ENCODE results near the gene NPNT.

NPNT gene

DNA sequence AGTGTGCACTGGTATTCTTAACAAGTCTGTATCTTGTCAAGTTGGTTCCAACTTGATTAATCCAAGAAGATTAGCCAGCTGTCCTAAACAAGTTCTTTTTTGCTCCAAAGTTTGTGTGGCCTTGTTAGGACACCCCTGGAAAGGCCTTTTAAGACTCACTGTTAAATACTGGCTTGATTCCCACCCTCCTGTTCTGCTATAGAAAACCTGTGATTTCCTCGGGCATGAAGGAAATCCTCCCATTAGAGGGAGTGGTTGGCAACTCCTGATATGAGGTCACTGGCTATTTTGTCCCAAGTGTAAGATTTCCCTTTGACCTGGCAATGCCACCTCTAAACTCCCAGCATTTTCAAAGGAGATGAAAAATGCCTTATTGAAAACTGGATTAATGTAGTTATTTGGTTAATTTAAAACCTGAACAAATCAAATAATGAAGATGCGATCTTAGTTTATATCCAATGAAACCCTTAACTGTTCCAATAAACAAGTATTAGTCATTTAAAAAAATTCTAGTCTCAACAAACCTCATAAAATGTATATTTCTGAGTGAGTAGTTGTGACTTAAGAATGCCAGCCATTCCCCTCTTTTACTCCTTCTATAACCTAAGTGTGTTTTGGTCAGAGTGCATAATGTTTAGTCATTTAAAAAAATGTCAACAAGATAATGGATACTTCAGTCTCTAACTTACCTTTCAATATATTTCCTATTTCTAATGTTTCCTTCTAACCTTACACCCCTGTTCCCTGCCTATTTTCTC is 94.4 kb downstream of the NPNT start:
- Histone ChIP-seq H3K9me3 (ENCODE audit: control insufficient read depth in 2 of 2, low read length in 2 of 2) (no peaks in the 10 kb centered on the region), H3K27ac (ENCODE audit: low read depth in 2 of 2, low read length in 2 of 2) (no peak overlapping the region), H3K4me3 (ENCODE audit: low read length in 2 of 2) (no peak overlapping the region), H3K36me3 (ENCODE audit: control insufficient read depth in 2 of 2, insufficient read depth in 2 of 2, low read length in 2 of 2) (no peaks in the 10 kb centered on the region), H3K4me1 (ENCODE audit: control insufficient read depth in 2 of 2, insufficient read depth in 2 of 2, low read length in 2 of 2) (no peaks in the 10 kb centered on the region), H3K27me3 (ENCODE audit: control insufficient read depth in 2 of 2, insufficient read depth in 2 of 2, low read length in 2 of 2) (no peaks in the 10 kb centered on the region), H3K9ac (ENCODE audit: low read depth in 1 of 2, low read length in 2 of 2) (no peak overlapping the region)

DNA sequence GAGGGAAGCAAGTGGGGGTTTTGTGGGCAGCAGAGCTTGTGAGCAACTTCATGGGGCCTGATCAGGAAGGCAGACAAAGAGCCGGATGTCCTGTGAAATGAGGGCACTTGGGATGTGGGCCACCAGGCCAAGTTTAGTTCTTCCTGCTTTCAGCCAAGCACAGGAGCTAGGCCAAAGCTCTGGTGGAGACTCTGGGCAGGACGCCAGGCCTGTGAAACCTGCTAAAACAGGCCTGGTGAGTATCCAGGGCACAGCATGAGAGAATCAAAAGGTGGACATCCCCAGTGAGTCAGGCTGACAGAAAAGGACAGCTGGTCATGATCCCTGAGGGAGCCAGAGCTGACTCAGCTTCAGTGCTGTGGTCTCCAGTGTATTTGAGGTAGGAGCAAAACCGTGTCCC is 95.7 kb downstream of the NPNT start:
- Histone ChIP-seq H3K9ac (ENCODE audit: low read depth in 1 of 2, low read length in 2 of 2) (no peak overlapping the region), H3K4me1 (ENCODE audit: control insufficient read depth in 2 of 2, insufficient read depth in 2 of 2, low read length in 2 of 2) (no peaks in the 10 kb centered on the region), H3K27me3 (ENCODE audit: control insufficient read depth in 2 of 2, insufficient read depth in 2 of 2, low read length in 2 of 2) (no peaks in the 10 kb centered on the region), H3K4me3 (ENCODE audit: low read length in 2 of 2) (no peak overlapping the region), H3K27ac (ENCODE audit: low read depth in 2 of 2, low read length in 2 of 2) (no peak overlapping the region), H3K9me3 (ENCODE audit: control insufficient read depth in 2 of 2, low read length in 2 of 2) (no peaks in the 10 kb centered on the region), H3K36me3 (ENCODE audit: control insufficient read depth in 2 of 2, insufficient read depth in 2 of 2, low read length in 2 of 2) (no peaks in the 10 kb centered on the region)

DNA sequence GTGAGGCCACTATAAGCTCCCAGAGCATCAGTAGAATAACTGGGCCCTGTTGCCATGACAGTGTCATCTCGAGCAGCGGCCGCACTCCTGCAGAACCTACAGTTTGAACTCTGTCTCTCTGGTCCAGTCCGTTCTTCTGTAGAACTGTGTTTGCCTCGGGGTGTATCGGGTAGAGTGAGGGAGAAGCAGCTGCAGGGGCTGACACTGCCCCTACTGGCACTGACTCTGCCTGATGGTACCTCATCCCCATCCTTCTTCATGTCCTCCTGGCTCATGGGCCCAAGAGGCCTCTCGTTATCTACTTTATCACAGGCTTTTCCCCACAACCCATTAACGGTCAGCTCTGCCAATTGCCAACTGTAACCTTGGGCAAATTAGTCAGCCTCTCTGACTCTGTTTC is 96.5 kb downstream of the NPNT start:
- Histone ChIP-seq H3K36me3 (ENCODE audit: control insufficient read depth in 2 of 2, insufficient read depth in 2 of 2, low read length in 2 of 2) (no peaks in the 10 kb centered on the region), H3K9me3 (ENCODE audit: control insufficient read depth in 2 of 2, low read length in 2 of 2) (no peaks in the 10 kb centered on the region), H3K9ac (ENCODE audit: low read depth in 1 of 2, low read length in 2 of 2) (no peak overlapping the region), H3K27me3 (ENCODE audit: control insufficient read depth in 2 of 2, insufficient read depth in 2 of 2, low read length in 2 of 2) (no peaks in the 10 kb centered on the region), H3K4me3 (ENCODE audit: low read length in 2 of 2) (no peak overlapping the region), H3K27ac (ENCODE audit: low read depth in 2 of 2, low read length in 2 of 2) (no peak overlapping the region), H3K4me1 (ENCODE audit: control insufficient read depth in 2 of 2, insufficient read depth in 2 of 2, low read length in 2 of 2) (no peaks in the 10 kb centered on the region)

DNA sequence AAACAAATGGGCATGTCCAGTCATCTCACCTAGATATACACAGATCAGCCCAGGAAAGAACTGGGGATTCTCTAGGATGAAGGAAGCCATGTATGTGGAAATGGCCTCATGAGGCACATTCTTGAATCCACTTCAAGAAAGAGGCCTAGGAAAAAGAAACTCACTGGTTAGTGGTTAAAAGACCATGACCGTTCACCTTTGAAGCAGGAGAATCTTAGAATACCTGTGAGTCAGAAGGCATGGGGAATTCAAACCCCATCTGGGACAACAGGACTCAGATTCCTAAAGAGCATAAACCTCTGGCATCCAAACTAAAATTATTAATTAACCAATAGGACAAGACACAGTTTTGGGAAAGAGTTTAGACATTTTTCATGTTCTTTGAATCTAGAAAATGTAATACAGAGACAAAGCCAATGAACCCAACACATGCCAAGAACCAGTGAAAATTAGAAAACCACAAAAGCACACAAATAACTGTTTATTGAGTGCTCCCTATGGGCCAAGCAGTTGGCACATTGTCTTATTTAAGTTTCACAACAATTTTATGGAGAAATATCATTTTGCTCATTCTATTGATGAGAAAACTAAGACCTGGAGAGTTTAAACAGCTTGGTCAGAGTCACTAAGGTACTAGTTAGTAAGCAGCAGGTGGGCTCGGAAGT is 97.5 kb downstream of the NPNT start:
- H3K9me3 ChIP-seq (ENCODE audit: control insufficient read depth in 2 of 2, low read length in 2 of 2), result no peaks in the 10 kb centered on the region
- H3K9ac ChIP-seq (ENCODE audit: low read depth in 1 of 2, low read length in 2 of 2), result no peak overlapping the region
- no peaks in the 10 kb centered on the region for H3K27me3 ChIP-seq (ENCODE audit: control insufficient read depth in 2 of 2, insufficient read depth in 2 of 2, low read length in 2 of 2)
- H3K36me3 ChIP-seq (ENCODE audit: control insufficient read depth in 2 of 2, insufficient read depth in 2 of 2, low read length in 2 of 2), result no peaks in the 10 kb centered on the region
- no peaks in the 10 kb centered on the region for H3K4me1 ChIP-seq (ENCODE audit: control insufficient read depth in 2 of 2, insufficient read depth in 2 of 2, low read length in 2 of 2)
- no peak overlapping the region for H3K27ac ChIP-seq (ENCODE audit: low read depth in 2 of 2, low read length in 2 of 2)
- H3K4me3 ChIP-seq (ENCODE audit: low read length in 2 of 2), result no peak overlapping the region

GRCh38 chr4:105994061-105994460 is 98.8 kb downstream of the NPNT start:
- H3K4me1 ChIP-seq (ENCODE audit: control insufficient read depth in 2 of 2, insufficient read depth in 2 of 2, low read length in 2 of 2), result no peaks in the 10 kb centered on the region
- H3K27ac ChIP-seq (ENCODE audit: low read depth in 2 of 2, low read length in 2 of 2), result no peak overlapping the region

GRCh38 chr4:105994841-105995501 is 99.7 kb downstream of the NPNT start:
- Histone ChIP-seq H3K36me3 (ENCODE audit: control insufficient read depth in 2 of 2, insufficient read depth in 2 of 2, low read length in 2 of 2) (no peaks in the 10 kb centered on the region), H3K4me3 (ENCODE audit: low read length in 2 of 2) (no peak overlapping the region), H3K4me1 (ENCODE audit: control insufficient read depth in 2 of 2, insufficient read depth in 2 of 2, low read length in 2 of 2) (no peaks in the 10 kb centered on the region), H3K27me3 (ENCODE audit: control insufficient read depth in 2 of 2, insufficient read depth in 2 of 2, low read length in 2 of 2) (no peaks in the 10 kb centered on the region), H3K9ac (ENCODE audit: low read depth in 1 of 2, low read length in 2 of 2) (no peak overlapping the region), H3K27ac (ENCODE audit: low read depth in 2 of 2, low read length in 2 of 2) (no peak overlapping the region), H3K9me3 (ENCODE audit: control insufficient read depth in 2 of 2, low read length in 2 of 2) (no peaks in the 10 kb centered on the region)

More at GRCh38 chr4:105994061-105994460, 98.8 kb downstream of the NPNT start:
- Histone ChIP-seq H3K9ac (ENCODE audit: low read depth in 1 of 2, low read length in 2 of 2) (no peak overlapping the region), H3K27me3 (ENCODE audit: control insufficient read depth in 2 of 2, insufficient read depth in 2 of 2, low read length in 2 of 2) (no peaks in the 10 kb centered on the region), H3K9me3 (ENCODE audit: control insufficient read depth in 2 of 2, low read length in 2 of 2) (no peaks in the 10 kb centered on the region), H3K36me3 (ENCODE audit: control insufficient read depth in 2 of 2, insufficient read depth in 2 of 2, low read length in 2 of 2) (no peaks in the 10 kb centered on the region), H3K4me3 (ENCODE audit: low read length in 2 of 2) (no peak overlapping the region)

- H3K9ac ChIP-seq (ENCODE audit: low read depth in 1 of 2, low read length in 2 of 2), result no peak overlapping the region
- H3K27me3 ChIP-seq (ENCODE audit: control insufficient read depth in 2 of 2, insufficient read depth in 2 of 2, low read length in 2 of 2), result no peaks in the 10 kb centered on the region
- no peaks in the 10 kb centered on the region for H3K9me3 ChIP-seq (ENCODE audit: control insufficient read depth in 2 of 2, low read length in 2 of 2)
- no peaks in the 10 kb centered on the region for H3K36me3 ChIP-seq (ENCODE audit: control insufficient read depth in 2 of 2, insufficient read depth in 2 of 2, low read length in 2 of 2)
- H3K4me1 ChIP-seq (ENCODE audit: control insufficient read depth in 2 of 2, insufficient read depth in 2 of 2, low read length in 2 of 2), result no peaks in the 10 kb centered on the region
- no peak overlapping the region for H3K4me3 ChIP-seq (ENCODE audit: low read length in 2 of 2)
- no peak overlapping the region for H3K27ac ChIP-seq (ENCODE audit: low read depth in 2 of 2, low read length in 2 of 2)
These were observed 101.6 kb downstream of the NPNT start for GRCh38 chr4:105996845-105997244.

DNA sequence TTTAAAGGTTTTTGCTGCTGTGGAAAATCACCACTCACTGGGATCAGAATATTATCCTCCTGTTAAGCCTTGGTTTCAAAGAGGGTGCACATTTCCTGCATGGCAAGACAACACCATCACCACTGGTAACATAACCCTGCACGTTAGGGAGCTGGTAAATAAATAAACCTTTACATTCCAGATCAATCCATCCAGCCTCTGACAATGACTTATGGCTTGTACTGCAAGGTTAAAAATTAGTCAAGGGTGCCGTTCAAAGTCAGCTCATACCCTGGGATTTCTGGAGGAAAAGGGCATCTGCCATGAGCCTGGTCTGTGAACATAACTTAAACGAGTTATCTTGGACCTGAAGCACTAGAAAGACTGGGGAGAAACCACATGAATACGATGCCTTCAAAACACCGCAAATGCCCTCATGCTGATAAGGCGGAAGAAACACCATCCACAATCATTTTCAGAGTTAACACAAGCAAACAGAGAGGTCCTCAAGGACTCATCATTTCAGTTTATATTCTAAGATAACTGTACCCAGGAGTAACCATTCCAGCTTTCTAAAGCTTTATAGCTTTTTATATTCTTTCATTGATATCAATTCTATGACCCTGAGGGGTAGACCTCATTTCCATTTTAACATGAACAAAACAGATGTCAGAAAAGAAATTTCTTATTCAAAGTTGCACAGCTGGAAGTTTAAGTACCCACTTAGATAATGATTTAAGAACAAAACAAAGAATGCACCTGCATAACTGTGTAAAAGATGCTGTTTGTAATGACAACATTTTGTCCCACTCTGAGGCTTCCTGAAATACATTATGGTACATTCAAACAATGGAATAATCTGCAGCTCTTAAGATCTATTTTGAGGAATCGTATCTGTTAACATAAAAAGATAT is 103.1 kb downstream of the NPNT start:
- no peaks in the 10 kb centered on the region for H3K4me1 ChIP-seq (ENCODE audit: control insufficient read depth in 2 of 2, insufficient read depth in 2 of 2, low read length in 2 of 2)
- no peaks in the 10 kb centered on the region for H3K27me3 ChIP-seq (ENCODE audit: control insufficient read depth in 2 of 2, insufficient read depth in 2 of 2, low read length in 2 of 2)
- no peak overlapping the region for H3K27ac ChIP-seq (ENCODE audit: low read depth in 2 of 2, low read length in 2 of 2)
- no peaks in the 10 kb centered on the region for H3K9me3 ChIP-seq (ENCODE audit: control insufficient read depth in 2 of 2, low read length in 2 of 2)
- H3K36me3 ChIP-seq (ENCODE audit: control insufficient read depth in 2 of 2, insufficient read depth in 2 of 2, low read length in 2 of 2), result no peaks in the 10 kb centered on the region
- H3K4me3 ChIP-seq (ENCODE audit: low read length in 2 of 2), result no peak overlapping the region
- no peak overlapping the region for H3K9ac ChIP-seq (ENCODE audit: low read depth in 1 of 2, low read length in 2 of 2)

- Histone ChIP-seq H3K4me1 (ENCODE audit: control insufficient read depth in 2 of 2, insufficient read depth in 2 of 2, low read length in 2 of 2) (no peaks in the 10 kb centered on the region), H3K36me3 (ENCODE audit: control insufficient read depth in 2 of 2, insufficient read depth in 2 of 2, low read length in 2 of 2) (no peaks in the 10 kb centered on the region), H3K9me3 (ENCODE audit: control insufficient read depth in 2 of 2, low read length in 2 of 2) (no peaks in the 10 kb centered on the region), H3K9ac (ENCODE audit: low read depth in 1 of 2, low read length in 2 of 2) (no peak overlapping the region), H3K27ac (ENCODE audit: low read depth in 2 of 2, low read length in 2 of 2) (no peak overlapping the region), H3K27me3 (ENCODE audit: control insufficient read depth in 2 of 2, insufficient read depth in 2 of 2, low read length in 2 of 2) (no peaks in the 10 kb centered on the region), H3K4me3 (ENCODE audit: low read length in 2 of 2) (no peak overlapping the region)
These were observed 107.7 kb downstream of the NPNT start for GRCh38 chr4:106002994-106003393.
